ENCODE data around the gene MIA2.
"Not testable (repeated sequence)": the region's sequence is repeated elsewhere in the genome, so short reads cannot be mapped to it uniquely, and the experiment has no call there.

MIA2 gene

DNA sequence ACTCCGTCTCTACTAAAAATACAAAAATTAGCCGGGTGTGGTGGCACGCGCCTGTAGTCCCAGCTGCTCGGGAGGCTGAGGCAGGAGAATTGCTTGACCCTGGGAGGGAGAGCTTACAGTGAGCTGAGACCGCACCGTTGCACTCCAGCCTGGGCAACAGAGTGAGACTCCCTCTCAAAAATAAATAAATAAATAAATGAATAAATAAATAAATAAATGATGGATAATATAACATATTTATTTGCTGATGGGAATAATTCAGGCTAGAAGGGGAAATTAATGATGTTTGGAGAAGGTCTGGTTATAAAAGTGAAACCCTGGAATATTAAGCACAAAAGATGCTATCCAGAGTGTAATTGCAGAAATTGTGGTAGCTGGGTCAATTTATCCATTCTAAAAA is 107.4 kb downstream of the MIA2 start:
- not testable (repeated sequence) for DNase-seq

DNA sequence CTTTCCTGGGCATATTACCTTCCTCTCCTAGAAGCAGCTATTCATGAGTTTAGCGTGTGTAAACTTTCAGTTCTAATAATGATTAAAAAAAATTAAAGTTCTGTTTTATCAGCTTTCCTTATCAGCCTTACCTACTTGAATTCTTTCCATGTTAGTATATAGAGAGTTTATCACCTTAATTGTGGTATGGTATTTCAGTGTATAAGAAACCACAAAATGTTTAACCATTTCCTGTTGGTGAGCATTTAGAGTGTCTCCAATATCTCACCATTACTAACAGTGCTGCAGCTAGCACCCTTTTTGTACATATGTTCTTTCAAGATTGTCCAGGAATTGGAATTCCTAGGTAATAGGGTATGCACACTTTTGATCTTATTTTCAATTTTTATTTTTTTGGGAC is 109.1 kb downstream of the MIA2 start:
- DNase-seq: peak; percentile 25

DNA sequence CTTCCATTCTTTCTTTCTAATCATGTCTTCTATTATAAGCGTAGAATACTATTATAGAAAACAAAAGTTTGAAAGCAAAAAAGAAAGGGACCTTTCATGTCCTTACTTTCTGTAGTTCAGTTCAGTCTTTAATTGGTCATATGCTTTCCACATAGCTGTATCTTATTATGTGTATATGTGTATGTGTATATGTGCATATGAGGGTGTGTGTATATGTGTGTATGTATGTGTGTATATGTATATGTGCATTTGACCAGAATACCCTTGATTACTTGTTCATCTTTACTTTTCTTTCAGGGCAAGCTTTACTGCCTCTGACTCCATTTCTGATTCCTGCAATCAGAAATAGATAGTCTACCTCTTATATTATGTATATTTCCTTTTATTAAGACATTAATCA is 109.9 kb downstream of the MIA2 start:
- no peak for DNase-seq

DNA sequence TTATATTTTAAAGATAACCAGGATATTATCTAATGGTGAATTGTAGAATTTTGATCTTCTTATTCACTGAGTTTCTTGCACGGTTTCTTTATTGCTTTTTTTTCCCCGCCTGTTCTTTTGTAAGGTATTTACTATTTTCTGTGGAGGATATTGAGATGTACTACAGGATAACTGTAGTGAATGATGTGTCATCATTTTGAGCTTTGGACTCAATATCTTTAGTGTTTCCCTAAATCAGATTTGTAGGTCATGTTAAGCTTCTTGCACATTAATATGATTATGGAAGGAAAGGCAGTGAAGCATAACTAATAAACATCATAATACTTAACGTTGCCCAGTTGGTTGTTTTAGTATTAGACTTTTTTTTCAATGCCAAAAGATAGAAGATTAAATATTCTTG is 117.2 kb downstream of the MIA2 start:
- no peak for DNase-seq

DNA sequence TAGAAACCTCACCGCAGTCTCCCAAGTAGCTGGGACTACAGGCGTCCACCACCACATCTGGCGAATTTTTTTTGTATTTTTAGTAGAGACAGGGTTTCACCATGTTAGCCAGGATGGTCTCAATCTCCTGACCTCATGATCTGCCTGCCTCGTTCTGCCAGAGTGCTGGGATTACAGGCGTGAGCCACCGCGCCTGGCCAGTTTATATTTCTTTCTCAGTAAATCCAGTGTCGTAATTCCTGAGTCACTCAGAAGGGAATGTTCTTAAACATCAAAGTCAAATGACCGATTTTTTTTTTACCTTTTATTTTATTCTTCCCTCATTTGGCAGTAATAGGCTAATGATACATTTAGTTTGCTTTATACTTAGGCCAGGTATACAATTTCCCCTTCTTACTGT is 118.0 kb downstream of the MIA2 start:
- DNase-seq: peak; percentile 16

DNA sequence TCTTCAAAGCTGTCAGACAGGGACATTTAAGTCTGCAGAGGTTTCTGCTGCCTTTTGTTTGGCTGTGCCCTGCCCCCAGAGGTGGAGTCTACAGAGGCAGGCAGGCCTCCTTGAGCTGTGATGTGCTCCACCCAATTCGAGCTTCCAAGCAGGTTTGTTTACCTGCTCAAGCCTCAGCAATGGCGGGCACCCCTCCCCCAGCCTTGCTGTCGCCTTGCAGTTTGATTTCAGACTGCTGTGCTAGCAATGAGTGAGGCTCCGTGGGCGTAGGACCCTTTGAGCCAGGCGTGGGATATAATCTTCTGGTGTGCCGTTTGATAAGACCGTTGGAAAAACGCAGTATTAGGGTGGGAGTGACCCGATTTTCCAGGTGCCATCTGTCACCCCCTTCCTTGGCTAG is 125.4 kb downstream of the MIA2 start:
- DNase-seq: not testable (repeated sequence)

DNA sequence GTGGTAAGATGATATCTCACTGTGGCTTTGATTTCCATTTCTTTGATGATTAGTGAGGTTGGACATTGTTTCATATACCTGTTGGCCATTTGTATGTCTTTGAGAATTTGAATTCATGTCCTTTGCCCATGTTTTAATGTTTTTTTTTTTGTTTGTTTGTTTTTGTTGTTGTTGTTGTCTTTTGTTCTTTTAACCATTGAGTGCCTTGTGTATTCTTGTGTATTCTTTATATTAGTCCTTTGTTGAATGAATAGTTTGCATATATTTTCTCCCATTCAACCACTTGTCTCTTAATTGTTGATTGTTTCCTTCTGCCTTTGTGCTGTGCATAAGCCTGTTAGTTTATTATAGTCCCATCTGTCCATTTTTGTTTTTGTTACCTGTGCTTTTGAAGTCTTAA is 126.6 kb downstream of the MIA2 start:
- DNase-seq: no peak

DNA sequence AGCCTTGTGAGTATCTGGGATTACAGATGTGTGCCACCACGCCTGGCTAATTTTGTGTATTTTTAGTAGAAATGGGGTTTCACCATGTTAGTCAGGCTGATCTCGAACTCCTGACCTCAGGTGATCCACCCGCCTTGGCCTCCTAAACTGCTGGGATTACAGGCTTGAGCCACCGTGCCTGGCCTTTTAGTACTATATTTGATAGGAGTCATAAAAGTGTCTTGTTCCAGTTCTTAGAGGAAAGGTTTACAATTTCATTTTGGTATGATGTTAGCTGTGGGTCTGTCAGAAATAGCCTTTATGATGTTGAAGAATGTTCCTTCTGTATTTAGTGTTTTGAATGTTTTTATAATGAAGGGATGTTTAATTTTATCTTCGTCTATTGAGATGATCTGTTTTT is 127.8 kb downstream of the MIA2 start:
- DNase-seq: not testable (repeated sequence)

DNA sequence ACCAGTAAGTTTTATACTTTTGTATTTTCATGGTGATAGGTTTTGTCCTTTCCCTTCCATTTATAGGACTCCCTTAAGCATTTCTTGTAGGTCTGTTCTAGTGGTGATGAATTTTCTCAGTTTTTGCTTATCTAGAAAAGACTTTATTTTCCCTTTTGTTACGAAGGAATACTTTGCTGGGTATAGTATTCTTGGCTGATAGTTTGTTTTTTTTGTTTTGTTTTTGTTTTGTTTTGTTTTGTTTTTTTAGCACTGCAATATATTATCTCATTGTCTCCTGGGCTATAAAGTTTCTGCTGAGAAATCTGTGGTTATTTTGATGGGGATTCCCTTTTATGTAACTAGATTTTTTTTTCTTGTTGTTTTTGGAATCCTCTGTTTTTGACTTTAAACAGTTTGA is 130.8 kb downstream of the MIA2 start:
- no peak for DNase-seq

DNA sequence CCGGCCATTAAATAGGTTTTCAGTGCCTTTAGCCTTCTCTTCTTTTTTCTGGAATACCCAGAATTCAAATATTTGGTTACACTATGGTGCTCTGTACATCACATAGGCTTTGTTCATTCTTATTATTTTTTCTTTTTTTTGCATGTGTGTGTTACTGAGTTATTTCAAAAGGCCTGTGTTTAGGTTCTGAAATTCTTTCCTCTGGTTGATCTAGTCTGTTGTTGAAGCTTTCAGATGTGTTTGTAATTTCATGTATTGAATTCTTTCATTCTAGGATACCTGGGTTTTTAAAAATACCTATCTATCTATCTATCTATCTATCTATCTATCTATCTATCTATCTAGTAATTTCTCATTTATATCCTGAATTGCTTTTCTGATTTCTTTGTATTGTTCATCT is 131.6 kb downstream of the MIA2 start:
- DNase-seq: no peak

DNA sequence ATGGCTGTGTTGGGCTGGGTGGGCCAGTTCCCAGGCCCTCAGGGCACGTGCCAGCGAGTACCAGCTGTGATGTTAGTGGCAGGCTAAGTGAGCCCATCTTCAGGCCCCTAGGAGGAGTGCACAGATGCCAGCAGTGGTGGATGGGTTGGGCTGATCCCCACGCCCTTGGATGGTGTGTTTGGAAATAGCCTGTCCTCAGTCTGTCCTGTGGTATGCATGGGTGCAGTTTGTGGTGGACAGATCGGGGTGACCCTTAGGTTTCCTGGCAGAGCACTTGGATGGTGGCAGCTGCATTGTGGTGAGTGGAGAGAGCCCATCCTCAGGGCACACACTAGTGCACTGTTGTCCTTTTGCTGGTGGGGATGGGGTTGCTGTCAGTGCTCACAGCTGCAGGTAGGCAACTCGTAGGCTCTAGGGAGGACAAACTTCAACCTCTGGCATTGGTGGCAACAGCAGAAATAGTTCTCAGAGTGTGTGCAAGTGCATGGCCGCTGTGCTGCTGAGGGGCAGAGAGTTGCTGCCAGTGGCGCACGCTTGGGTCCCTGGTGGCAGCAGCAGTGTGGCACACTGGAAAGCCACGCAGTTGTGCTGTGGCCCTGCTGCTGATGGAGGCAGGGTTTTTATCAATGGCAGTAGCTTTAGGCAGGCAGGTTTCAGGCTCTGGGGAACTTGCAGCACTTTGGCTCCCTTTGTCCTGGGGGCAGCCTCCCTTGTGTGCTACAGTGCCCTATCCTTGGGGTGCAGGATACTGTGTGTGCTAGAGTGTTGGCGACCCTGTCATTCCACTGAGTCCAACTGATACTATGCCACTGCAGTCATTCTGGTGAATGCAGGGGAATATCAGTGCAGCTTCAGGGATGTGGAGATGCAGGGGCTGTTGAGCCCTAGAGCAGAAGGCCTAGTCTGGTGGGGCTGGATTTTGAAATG is 133.0 kb downstream of the MIA2 start:
- DNase-seq: no peak

DNA sequence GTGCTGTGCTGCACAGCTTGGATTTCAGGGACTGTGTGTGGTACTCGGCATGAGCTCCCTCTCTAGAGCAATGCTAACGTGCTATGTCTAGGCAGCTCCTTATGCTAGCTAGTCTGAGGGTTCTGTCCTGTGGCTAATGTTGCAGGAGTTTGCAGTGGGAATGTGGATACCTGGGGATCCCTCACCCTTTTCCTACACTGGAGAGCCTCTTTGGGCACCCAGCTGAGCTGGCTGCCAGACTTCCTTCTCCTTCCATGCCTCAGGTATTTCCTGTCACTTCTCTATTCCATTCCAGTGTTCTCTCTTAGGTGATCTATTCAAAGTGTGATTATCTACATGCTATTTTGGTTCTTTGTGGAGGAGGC is 133.7 kb downstream of the MIA2 start:
- no peak for DNase-seq

DNA sequence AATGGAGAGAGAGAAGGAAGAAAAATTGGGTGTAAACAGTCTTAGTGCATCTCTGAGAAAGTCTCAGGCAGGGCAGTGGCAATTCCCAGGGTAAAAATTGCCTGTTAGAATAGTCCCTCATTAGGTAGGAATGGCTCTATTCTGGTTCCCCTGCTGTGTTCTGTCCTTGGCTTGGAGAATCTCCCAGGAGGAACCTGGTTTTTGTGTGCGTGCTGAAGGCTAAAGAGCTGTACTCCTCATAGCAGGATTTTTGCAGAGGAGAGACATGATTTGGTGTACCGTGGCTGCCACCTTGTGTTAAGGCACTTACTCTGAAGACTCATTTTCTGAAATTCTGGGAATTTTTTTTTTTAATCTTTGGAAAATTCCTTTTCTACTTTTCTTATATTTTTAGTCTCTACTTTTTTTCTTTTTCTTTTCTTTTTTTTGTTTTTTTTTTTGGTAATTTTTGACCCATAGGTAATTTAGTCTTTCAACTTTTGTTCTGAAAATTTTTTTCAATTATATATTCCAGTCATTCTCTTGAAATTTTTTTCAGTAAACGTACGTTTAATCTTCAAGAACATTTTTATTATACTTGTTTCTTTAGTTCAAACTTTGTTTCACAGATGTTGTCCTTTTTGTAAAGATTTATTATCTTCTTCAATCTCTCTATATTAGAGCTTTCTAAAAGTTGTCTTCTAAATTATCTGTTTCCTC is 134.7 kb downstream of the MIA2 start:
- peak; percentile 36 for DNase-seq

DNA sequence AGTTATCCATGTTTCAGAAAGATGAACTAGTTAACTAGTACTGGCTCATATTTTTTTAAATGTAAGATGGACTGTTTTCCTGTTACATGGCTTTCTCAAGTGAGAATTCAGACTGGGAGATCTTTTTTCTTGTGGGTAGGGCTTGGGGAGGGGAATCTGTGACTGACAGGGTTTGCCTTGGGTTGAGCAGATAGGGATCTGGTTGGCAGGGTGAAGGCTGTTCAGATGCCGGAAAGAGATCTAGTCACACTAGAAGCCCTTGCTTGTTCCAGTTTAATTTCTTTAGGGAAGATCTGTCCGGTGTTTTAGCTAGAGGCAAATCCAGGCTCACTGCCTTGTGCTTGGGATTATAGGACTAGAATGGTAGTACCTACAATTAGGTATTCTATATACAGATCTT is 135.3 kb downstream of the MIA2 start:
- no peak for DNase-seq

DNA sequence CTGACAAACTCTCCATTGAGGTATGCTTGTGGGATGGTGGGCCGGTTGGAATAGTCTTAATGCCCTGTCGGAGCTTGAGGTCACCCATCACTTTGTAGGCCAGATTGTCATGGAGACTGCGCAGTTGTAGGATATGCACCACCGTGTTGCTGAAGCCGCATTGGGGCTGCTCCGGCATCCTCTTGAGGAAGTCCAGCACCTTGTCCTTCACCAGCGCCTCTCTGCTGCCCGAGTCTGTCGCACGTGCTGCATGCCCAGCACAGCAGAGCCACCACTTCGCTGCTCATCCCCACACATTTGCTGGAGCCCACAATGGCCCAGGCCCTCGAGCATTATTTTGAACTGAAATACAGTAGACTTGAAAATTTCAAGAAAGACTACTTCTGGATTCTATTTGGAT is 136.7 kb downstream of the MIA2 start:
- DNase-seq: no peak

DNA sequence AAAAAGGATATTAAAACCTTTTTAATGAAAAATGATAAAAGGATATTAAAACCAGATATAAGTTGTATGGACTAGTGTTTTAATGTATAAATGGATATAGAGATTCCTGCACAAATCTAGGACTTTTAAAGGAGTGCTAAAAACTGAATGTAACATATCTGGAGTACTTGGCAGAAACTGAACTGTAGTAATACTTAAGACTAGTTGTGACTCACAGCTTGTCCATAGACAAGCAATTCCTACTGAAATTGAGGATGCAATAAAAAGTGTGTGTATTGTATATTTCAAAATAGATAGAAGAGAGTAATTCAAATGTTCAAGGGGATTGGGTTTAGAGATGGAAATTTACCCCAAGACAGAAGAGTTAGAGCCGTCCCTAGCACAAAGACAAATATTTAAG is 138.9 kb downstream of the MIA2 start:
- DNase-seq: no peak

DNA sequence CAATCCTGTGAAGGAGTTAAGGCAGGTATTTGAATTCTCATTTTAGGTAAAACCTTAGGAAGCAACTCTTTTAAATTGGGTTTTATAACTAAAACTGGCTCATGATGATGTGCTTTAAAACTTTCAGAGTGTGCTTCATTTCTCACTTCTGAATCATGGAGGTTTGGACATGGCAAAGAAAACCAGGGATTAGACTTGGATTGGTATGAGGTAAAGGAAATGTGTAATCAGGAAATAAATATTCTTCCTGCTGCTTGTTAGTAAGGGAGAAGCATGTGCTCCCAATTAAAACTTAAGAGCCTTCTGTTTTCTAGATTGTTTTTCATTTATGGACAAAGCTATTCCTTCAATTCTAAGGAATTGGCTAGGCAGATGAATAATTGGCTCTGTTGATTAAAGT is 141.1 kb downstream of the MIA2 start:
- DNase-seq: peak; percentile 44

DNA sequence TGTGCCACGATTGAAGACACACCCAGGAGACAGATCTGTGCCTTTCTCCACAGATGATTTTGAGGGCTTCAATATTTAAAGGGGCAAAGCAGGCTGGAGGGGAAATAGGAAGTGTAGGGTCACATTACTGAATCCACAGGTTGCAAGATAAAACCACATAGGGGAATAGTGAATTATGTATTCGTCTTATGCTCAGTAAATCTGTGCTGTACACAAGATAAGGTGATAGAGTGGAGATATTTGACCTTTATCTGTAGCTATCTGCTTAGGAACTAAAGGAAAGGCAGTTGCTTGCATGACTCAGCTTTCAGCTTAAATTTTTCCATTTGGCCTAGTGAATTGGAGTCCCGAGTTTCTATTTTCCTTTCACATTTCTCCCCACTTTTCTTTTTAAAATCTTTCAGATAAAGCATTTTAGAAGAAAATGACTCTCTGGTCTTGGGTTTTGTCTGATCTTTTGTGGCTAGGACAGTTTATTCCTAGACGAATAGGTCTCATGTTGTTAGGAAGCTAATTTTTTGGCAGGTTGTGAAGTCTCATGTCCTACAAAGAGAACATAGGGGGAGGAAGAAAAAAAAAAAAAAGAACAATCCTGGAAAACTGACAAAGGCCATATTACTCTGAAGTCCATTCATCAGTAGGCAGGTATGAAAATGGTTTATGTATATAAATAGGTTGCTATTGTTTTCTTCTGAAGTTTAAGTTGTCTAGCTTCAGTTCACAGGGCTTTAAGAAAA is 143.1 kb downstream of the MIA2 start:
- peak; percentile 64 for DNase-seq

DNA sequence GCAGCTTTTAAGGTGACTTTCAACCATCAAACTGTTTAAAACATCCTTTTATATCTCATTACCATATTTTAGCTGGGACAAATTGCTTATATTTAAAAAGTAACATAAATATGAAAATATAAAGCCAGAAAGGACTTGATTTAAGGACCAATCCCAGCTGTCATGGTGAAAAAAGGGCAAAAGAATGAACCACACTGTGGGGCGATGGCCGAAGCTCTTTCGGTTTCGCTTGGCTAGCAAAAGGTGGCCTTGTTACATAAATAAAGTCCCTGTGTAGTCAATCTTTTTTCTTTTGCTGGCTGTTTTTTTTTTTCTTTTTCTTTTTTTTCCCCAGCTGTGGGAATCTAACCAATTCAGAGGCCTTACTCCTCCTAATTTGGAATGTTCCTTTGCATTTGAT is 147.7 kb downstream of the MIA2 start:
- no peak for DNase-seq

DNA sequence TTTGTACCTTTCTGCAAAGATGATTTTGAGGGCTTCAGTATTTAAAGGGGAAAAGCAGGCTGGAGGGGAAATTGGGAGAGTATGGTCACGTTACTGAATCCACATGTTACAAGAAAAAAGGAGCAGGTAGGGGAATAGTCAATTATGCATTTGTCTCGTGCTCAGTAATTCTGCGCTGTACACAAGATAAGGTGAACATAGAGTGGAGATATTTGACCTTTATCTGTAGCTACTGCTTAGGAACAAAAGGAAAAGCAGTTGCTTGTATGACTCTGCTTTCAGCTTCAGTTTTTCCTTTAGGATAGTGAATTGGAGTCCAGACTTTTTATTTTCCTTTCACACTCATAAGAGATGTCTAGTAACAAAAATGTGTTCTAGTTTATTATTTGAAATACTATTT is 148.7 kb downstream of the MIA2 start:
- no peak for DNase-seq

DNA sequence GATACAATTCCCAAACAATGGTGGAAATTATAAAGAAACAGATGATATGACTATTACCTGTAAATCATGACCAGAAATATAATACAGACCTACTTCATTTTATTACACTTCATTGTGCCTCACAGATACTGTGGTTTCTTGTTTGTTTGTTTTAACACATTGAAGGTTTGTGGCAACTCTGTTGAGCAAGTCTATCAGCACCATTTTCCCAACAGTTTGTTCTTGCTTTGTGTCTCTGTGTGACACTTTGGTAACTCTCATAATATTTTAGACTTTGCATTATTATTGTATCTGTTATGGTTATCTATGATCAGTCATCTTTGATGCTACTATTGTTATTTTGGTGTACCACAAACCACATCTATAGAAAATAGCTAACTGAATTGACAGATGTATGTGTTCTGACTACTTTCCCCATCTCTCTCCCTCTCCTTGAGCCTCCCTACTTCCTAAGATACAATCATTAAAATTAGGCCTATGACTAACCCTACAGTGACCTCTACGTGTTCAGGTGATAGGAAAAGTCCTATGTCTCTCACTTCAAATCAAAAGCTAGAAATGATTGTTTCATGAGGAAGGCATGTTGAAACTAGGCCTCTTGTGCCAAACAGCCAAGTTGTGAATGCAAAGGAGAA is 149.4 kb downstream of the MIA2 start:
- DNase-seq: no peak

DNA sequence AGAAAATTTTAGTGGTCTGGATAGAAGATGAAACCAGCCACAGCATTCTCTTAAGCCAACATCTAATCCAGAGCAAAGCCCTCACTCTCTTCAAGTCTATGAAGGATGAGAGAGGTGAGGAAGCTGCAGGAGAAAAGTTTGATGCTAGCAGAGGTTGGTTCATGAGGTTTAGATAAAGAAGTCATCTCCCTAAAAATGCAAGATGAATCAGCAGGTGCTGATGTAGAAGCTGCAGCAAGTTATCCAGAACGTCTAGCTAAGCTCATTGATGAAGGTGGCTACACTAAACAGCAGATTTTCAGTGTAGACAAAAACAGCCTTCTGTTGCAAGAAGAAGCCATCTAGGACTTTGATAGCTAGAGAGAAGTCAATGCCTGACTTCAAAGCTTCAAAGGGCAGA is 150.0 kb downstream of the MIA2 start:
- DNase-seq: no peak

DNA sequence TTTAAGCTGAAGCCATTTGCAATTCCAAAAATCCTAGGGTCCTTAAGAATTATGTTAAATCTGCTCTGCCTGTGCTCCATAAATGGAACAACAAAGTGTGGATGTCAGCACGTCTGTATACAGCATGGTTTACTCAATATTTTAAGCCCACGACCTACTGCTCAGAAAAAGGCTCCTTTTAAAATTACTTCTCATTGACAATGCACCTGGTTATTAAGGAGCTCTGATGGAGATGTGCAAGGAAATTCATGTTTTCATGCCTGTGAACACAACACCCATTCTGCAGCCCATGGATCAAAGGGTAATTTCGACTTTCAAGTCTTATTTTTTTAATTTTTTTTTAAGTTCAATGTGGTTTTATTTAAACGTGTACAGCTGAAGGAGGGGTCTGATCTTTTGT is 150.5 kb downstream of the MIA2 start:
- no peak for DNase-seq

Measured in NCI-H226 (cell line).